ENCODE data around the gene PSTK. TPM values are rescaled to one million over a fixed set of nuclear protein-coding genes. Genes with fewer than 3 reads are reported as not detected.
A peak's percentile ranks its signal among the peaks of the same experiment; 100 is the strongest.

Gene PSTK
- total and polyA plus RNA-seq, 9 of the 15 experiments (the other 6 are each of a cell fraction or from before 2014, with no cell fraction given): 13.2 to 49.7 (median 18.9) TPM

DNA sequence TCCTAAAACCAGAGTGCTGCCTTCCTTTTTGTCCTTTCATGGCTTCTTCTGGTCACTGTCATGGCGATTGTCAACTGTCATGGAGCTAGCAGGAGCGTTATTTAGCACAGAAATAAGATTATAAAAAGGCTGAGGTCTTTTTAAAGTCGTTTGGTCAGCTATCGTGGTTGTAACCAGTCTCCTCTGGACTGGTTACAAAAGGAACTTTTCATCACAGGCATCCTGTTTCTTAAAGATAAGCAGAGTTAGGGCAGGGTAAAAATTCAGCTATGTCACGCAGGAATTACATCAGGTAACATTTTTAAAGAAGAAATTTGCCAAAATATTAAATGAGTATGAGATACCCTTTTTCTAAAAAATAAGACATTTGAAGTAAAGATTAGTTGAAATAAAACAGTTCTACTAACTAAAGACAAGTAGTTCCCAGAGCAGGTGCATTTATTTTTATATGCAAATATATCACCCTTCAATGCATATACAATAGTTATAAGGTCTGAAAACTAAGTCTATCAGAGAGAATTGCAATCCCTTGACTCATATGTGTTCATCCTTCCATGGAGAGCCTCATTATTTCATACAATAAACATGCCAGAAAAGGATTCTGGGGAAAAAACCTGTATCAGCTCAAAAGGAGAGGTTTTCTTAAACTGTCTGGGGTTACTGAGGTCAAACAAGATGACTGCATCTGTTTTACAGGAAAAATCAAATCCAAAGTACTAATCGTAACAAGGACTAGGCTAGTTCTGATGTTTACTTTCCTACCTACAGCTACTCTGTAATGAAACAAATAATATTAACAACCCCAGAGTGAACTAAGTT, 48.9 kb upstream of the PSTK start (continued):
- TF ChIP-seq TSC22D4 (tag; IDR thresholded peaks at IDR 0.05) (no peak), ETV1 (tag; conservative IDR thresholded peaks at IDR 0.05; ENCODE audit: low read depth) (0 out of 2 replicates have a peak, but pooled peaks have one; percentile 31), GABPB1 (CRISPR knock-in tag; IDR thresholded peaks at IDR 0.05) (no peak), HDAC2 (IDR thresholded peaks at IDR 0.05) (0 out of 2 replicates have a peak, but pooled peaks have one; percentile 8), NCOA6 (IDR thresholded peaks at IDR 0.05) (no peak), SAFB (IDR thresholded peaks at IDR 0.05; ENCODE audit: borderline replicate concordance, low read depth, low read length) (no peak), FOXM1 (IDR thresholded peaks at IDR 0.05; ENCODE audit: low read depth) (peak; percentile 67), FOXM1 (CRISPR knock-in tag; IDR thresholded peaks at IDR 0.05; ENCODE audit: low read depth) (no peak), MTA2 (IDR thresholded peaks at IDR 0.05; ENCODE audit: low read depth) (peak; percentile 59), LEF1 (IDR thresholded peaks at IDR 0.05) (peak; percentile 87), EP400 (IDR thresholded peaks at IDR 0.05) (peak; percentile 40)
- TF ChIP-seq, protein P1, sequence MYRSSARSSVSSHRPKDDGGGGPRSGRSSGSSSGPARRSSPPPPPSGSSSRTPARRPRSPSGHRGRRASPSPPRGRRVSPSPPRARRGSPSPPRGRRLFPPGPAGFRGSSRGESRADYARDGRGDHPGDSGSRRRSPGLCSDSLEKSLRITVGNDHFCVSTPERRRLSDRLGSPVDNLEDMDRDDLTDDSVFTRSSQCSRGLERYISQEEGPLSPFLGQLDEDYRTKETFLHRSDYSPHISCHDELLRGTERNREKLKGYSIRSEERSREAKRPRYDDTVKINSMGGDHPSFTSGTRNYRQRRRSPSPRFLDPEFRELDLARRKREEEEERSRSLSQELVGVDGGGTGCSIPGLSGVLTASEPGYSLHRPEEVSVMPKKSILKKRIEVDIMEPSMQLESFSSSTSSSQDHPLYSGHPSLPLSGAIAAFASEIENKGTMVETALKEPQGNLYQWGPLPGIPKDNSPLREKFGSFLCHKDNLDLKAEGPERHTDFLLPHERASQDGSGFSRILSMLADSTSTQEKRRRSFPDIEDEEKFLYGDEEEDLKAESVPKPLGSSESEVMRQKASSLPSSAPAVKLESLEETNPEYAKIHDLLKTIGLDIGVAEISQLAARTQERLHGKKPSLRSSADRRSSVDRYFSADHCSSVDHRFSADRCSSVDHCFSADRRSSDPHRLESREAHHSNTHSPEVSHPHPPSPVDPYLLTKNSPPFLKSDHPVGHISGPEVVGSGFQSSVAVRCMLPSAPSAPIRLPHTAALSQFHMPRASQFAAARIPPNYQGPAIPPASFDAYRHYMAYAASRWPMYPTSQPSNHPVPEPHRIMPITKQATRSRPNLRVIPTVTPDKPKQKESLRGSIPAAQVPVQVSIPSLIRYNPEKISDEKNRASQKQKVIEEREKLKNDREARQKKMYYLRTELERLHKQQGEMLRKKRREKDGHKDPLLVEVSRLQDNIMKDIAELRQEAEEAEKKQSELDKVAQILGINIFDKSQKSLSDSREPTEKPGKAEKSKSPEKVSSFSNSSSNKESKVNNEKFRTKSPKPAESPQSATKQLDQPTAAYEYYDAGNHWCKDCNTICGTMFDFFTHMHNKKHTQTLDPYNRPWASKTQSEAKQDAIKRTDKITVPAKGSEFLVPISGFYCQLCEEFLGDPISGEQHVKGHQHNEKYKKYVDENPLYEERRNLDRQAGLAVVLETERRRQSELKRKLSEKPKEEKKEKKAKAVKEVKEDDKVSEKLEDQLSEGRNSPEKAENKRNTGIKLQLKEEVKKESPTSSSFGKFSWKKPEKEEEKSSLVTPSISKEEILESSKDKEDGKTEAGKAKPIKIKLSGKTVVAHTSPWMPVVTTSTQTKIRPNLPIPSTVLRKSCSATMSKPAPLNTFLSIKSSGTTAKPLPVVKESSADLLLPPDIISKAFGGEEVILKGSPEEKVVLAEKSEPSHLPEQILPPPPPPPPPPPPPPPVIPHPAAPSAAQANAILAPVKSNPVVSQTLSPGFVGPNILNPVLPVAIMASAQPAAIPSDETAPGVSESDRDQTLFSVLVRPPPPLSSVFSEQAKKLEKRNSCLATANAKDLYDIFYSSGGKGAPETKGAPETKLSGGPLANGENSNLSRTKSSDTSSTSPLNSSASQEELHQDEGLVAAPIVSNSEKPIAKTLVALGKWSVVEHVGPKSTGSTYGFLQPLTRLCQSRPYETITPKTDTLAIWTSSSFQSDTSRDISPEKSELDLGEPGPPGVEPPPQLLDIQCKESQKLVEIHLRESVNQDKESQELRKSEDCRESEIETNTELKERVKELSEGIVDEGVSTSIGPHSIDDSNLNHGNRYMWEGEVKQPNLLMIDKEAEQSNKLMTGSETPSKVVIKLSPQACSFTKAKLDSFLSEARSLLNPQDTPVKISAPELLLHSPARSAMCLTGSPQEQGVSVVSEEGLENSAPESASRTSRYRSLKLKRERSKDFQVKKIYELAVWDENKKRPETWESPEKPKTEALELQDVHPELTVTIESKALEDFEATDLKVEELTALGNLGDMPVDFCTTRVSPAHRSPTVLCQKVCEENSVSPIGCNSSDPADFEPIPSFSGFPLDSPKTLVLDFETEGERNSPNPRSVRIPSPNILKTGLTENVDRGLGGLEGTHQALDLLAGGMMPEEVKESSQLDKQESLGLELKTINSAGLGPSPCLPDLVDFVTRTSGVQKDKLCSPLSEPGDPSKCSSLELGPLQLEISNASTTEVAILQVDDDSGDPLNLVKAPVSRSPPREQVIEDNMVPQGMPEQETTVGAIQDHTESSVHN (IDR thresholded peaks at IDR 0.05; ENCODE audit: borderline replicate concordance in 1 of 2, low read depth in 1 of 2): no peak
- TF ChIP-seq, protein P2, sequence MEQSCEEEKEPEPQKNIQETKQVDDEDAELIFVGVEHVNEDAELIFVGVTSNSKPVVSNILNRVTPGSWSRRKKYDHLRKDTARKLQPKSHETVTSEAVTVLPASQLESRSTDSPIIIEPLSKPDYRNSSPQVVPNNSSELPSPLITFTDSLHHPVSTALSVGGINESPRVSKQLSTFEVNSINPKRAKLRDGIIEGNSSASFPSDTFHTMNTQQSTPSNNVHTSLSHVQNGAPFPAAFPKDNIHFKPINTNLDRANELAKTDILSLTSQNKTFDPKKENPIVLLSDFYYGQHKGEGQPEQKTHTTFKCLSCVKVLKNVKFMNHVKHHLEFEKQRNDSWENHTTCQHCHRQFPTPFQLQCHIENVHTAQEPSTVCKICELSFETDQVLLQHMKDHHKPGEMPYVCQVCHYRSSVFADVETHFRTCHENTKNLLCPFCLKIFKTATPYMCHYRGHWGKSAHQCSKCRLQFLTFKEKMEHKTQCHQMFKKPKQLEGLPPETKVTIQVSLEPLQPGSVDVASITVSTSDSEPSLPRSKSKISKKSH (CRISPR knock-in tag; IDR thresholded peaks at IDR 0.05): no peak
- TF ChIP-seq, protein P3, sequence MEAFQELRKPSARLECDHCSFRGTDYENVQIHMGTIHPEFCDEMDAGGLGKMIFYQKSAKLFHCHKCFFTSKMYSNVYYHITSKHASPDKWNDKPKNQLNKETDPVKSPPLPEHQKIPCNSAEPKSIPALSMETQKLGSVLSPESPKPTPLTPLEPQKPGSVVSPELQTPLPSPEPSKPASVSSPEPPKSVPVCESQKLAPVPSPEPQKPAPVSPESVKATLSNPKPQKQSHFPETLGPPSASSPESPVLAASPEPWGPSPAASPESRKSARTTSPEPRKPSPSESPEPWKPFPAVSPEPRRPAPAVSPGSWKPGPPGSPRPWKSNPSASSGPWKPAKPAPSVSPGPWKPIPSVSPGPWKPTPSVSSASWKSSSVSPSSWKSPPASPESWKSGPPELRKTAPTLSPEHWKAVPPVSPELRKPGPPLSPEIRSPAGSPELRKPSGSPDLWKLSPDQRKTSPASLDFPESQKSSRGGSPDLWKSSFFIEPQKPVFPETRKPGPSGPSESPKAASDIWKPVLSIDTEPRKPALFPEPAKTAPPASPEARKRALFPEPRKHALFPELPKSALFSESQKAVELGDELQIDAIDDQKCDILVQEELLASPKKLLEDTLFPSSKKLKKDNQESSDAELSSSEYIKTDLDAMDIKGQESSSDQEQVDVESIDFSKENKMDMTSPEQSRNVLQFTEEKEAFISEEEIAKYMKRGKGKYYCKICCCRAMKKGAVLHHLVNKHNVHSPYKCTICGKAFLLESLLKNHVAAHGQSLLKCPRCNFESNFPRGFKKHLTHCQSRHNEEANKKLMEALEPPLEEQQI (IDR thresholded peaks at IDR 0.05): no peak

Measured in K562 (cell line).